Forelimb muscle (tissue), 1 donor: ENCODE measurements around the gene DTX4. TPM values are rescaled to one million over a fixed set of nuclear protein-coding genes. Genes with fewer than 3 reads are reported as not detected.

Source experiments
- DNase-seq: peaks from one replicate; pipeline ENCODE4 v3.0.0-alpha.2; 2013; ENCODE audit warnings: low read depth
- polyA plus RNA-seq: library from polyadenylated mRNA; unstranded; fragments of 120-200 nt; gene quantifications from one replicate; pipeline ENCODE4 v1.2.1, GENCODE V29; 2013; ENCODE audit not compliant: insufficient read length

Gene DTX4
- polyA plus RNA-seq, 1 donor: 18.2 TPM

- no peak for DNase-seq
These were observed 20.0 kb downstream of the DTX4 start for GRCh38 chr11:59191890-59192289.

GRCh38 chr11:59192446-59193020 lies 20.6 kb downstream of the DTX4 start:
- DNase-seq: no peak

DNA sequence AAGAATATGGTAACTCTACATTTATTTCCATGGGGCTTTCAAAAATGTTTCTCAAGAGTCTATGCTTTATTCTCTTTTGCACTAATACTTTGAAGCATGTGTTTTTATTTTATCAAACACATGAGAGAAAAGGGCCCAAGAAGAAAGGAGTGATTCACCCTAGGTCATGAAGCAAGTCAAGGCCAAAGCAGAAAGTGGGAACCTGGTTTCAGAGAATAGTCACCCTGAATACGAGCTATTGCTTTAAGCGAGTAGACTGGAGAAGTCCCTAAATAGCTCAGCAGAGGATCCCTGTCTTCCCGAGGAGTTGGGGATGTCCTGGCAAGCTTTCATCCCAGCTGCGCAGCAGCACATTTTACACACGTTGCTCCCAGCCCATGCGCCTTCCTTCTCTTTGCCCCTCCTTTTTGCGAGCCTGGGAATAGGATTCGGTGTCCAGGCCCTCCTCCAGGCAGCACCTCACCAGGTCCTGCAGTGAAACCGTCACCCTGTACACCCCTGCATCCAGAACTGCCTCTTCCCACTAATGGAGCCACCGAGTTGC lies 21.7 kb downstream of the DTX4 start:
- DNase-seq: no peak

DNA sequence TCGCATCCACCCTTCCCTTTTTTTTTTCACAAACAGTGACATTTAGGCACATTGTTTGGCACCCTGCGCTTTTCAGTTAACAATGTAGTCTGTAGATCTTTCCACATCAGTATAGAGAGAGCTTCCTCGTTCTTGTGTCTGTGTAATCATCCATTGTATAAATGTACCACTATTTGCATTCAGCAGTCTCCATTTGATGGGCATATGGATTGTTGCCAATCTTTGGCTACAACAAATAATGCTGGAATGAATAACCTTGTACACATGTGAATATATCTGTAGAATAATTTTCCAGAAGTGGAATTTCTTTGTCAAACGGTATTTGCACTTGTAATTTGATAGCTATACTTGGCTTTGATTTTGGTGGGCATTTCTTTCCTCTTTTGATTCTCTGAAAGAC lies 23.7 kb downstream of the DTX4 start:
- DNase-seq: no peak

DNA sequence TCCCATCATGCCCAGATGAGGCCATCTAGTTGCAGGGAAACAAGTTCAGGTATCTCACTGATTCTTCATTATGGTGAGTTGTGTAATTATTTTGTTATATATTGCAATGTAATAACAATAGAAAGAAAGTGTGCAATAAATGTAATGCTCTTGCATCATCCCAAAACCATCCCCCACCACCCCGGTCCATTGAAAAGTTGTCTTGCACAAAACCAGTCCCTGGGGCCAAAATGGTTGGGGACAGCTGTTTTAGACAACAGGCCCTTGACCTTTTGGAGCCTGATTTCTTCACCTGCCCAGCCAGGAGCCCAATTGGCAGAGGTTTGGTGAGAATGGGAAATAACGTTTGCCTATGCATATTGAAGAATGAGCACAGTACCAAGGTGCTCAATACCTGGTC lies 24.8 kb downstream of the DTX4 start:
- no peak for DNase-seq

DNA sequence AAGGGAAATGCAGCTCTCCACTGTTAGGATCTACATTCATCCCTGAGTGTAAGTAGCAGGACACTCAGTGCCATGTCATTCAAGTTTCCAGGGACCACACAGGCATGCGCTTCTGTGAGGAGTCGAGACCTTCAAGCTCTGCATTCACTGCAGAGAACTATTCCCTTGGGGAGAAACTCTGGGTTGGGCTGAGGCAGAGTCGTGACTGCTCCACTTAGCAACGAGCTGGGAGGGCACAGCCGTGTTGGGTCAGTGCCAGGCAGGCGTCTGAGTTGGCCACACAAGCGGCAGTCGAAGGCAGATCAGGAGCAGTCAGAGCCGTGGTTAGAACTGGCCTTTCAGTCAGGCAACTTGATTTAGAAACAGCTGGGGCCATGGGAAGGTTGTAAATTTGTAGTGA lies 26.1 kb downstream of the DTX4 start:
- no peak for DNase-seq

DNA sequence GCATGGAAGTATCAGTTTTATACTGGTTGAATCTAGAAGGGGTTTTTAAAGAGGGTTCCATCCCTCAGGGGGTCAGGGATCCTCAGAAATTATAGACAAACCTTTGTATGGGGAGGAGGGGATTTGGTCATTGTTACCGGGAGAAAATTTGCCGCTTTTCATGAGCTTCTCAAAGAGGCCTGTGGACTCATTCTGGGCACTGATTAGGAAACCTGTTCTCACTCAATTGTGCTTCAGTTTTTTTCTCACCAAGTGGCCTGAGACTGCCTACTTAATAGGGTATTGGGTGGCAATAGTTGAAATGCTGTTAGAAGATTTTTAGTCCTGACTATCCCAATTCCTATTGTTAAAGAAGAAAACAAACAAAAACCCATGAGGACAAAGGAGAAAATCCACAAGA lies 26.8 kb downstream of the DTX4 start:
- DNase-seq: no peak

DNA sequence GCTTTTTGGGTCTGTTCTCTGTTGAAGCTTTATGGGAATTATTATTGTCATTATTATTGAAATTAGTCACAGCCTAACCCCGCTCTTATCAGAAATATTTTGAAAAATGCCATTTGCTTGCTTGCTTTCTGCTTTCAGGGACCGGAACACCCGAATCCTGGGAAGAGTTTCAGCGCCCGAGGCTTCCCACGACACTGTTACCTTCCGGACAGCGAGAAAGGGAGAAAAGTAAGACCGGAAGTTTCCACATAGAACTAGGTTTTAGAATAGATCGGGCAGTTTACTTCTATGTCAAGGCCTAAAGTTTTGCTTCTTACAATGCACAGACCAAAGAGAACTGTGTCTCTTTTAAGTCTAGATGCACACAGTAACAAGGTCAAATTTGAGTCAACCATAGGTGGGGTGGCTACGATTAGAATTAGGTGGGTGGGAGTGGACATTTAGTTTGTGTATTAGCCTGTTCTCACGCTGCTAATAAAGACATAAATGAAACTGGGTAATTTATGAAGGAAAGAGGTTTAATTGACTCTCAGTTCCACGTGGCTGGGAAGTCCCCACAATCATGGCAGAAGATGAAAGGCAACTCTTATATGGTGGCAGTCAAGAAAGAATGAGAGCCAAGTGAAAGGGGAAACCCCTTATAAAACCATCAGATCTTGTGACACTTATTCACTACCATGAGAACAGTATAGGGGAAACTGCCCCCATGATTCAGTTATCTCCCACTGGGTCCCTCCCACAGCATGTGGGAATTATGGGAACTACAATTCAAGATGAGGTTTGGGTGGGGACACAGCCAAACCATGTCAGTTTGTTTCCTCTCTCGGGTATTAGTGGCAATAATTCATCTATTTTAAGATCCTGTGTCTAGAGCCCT lies 27.9 kb downstream of the DTX4 start:
- DNase-seq: no peak

GRCh38 chr11:59200423-59200746 lies 28.5 kb downstream of the DTX4 start:
- DNase-seq: no peak

DNA sequence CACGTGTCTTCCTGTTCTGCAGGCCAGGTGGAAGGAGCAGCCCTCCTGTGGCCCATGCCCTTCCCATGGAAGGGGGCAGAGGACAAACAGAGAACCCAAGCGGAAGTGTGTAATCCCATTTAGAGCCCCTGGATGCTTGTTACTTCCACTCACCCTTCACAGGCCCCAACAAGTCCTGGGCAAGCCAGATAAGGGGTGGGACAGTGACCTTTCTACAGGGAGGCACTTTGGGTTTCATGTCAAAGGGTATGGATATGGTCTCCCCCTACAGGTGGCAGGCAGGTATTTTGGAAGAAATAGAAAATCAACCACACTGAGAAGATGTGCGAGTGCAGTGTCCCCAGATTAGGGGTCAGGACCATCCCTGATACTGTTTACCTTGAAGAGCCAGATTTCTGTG lies 29.4 kb downstream of the DTX4 start:
- no peak for DNase-seq

GRCh38 chr11:59204746-59205145 lies 32.8 kb downstream of the DTX4 start:
- no peak for DNase-seq

GRCh38 chr11:59205648-59206047 lies 33.7 kb downstream of the DTX4 start:
- no peak for DNase-seq

DNA sequence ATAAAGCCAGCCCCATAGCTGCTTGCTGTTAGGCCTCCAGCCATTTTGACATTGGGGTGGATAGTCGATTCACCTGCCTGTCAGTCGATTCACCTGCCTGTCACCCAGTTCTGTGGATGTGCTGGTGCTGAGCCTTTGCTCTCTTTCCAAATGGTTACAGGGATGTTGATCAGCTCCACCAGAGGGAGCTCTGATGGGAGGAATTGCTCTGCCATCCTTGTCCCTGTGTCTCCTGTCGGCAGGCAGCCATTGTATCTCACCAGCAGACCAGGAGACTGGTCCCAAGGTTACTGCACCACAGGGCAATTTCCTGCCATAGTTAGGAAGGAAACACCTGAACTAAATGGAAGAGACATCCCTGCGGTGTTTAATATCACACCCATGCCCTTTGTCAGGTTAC lies 34.7 kb downstream of the DTX4 start:
- DNase-seq: no peak

DNA sequence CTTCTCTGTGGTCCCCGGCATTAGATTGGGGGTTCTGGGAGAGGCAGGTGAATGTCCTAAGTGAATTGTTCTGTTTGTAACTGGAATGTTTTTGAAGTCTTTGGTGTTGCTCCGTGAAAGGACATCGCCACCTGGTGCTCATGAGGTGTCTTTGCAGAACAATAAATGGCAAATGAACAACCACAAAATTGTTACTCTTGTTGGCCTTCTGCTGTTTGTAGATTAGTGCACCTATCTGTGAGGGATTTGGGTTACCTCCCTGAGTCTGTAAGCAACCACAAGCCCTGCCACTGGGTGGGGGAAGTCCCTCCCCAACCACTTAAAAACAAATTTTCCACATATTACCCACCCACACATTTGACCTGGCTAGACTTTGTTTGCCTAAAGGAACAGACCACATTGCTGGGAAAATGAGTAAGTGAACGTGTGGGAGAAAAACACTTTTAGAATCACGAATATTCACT lies 36.1 kb downstream of the DTX4 start:
- DNase-seq: no peak

- DNase-seq: no peak
These were observed 37.0 kb downstream of the DTX4 start for GRCh38 chr11:59208956-59209355.

GRCh38 chr11:59212222-59212621 lies 40.3 kb downstream of the DTX4 start:
- DNase-seq: no peak

DNA sequence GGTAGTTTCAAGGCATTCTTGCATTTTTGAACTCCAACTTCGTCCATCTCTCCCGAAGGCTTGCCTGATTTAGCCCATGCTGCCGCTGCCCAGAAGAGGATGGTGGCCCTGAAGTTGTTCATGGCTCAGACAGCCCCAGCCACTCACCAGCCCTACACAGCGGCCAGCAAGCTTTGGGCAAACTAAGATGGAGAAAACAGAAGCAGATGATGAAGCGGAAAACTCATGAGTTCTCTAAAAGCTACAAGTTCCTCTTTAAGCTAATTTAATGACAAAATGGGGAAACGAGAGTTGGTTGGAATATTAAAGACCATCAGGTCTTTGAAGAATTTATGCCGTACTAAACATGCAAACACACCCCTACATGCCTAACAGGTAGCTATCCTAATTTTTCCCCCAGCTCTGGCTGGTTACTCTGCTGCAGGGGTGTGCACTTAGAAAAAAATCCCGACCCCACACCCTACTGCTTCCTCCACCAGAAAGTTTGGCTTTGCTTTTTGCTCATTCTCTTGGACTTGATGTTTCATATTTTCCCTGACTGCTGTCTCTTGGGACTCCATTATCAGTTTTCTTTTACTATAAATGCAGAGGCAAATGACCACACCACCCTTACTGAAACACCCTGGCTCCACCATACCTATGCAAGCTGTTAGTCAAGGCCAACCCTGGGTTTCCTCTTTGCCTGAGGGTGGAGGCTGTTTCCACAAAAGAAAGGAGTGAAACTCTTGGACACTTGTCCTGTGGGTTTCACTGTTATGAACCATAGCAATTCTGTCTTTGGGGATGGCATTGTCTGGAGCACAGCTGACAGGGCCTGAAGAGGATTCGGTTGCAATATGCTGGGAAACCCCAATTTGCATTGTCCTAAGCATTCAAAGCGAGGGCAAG lies 41.1 kb downstream of the DTX4 start, which contains the start of gene MPEG1:
TSS of gene MPEG1 (minus strand) at position 184 of the 888 bp plus-strand sequence. CDS start at position 122, 62 bp downstream.
- DNase-seq: no peak

DNA sequence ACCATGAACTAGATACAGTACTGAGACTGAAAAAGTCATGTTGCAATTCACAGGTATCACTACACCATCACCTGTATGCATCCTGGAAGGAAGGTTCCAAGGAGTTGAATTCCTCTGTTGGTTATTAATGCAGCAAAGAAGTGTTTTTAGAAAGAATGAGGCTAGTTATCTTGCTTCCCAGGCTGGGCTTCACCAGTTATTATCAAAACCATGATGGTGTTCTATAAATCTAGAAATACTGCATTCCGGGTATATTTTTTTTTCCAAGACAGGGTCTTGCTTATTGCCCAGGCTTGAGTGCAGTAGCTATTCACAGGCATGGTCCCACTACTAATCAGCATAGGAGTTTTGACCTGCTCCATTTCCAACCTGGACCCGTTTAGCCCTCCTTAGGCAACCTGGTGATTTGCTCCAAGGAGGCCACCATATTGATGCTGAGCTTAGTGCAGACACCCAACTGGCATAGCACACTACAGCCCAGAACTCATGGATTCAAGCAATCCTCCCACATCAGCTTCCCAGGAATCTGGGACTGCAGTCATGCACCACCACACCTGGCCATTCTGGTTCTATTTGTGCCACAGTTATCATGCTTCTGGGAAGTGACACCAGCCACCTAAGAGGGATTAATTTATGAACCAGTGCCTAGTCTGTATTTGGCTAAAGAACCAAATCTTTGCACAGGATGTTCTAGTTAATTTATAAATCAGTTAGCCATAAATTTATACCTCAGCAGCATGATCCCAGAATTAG lies 42.4 kb downstream of the DTX4 start:
- DNase-seq: no peak

DNA sequence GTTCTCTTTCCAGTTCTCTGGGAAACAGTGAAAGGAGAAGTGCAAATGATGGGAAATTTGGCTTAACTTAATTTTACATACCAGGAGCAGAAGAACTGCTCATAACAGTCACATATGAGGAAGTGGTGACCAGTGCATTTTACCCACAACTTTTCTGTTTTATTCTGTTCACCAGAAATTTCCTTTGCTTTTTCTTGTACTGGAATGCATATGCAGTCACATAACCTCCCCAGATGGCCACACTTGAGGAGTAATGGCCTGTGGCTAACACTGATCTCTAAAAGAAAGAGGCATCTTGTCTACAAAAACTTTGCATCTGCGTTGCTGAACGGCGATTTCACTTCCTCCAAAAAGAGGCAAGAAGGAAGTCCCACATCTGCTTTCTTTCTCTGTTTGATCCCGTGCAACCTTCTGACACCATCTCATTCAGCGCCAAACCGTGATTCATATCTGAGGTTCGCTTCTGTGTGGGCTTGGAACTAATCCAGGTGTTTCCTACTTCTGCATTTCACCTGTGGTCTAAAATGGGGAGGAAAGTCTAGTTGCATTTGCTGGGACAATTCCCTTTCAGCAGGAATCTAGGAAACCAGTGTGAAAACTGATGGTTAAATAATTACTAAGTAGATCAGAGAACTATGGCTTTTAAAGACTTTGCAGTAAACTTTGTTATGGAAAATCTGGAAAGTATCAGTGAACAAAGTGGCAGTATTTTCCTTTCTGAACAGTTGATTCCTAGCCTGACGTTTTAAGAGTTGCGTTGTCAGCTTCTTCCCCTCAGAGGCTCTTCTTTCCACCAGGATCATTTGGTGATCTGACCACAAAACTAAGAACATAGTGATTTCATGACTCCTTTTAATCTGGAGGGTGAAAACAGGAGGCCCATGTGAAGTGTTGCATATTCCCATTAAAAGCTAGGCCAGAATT lies 45.0 kb downstream of the DTX4 start:
- no peak for DNase-seq

- DNase-seq: no peak
These were observed 46.4 kb downstream of the DTX4 start for GRCh38 chr11:59218319-59218718.
